Measurements from ENCODE around the gene LETM1.

GRCh38 chr4:1904042-1904441, 48.1 kb upstream of the LETM1 start:
- no peak for TF ChIP-seq CTCF (IDR thresholded peaks at IDR 0.05; ENCODE audit: insufficient read depth, low read depth, low read length)
- no peak for TF ChIP-seq EZH2 (IDR thresholded peaks at IDR 0.05; ENCODE audit: insufficient read depth, low read length)

Data from astrocyte (in vitro differentiated cells and primary cell).